Memory B cell (primary cell): ENCODE results near the gene SCFD2.

Source experiments
- ATAC-seq: fragments of 150-1000 bp; cut with Tn5 transposase; 2 replicates; pipeline ENCODE4 v1.10.0; 2021; ENCODE audit warnings: low read depth, mild to moderate bottlenecking, moderate library complexity
- DNase-seq, 2 donors: peaks; one replicate each; pipeline ENCODE4 v3.0.0; 2022; ENCODE audit warnings: low spot score in 2 of 2
- H3K27ac Mint-ChIP-seq: one replicate; pipeline ENCODE4 v1.8.0; 2022; ENCODE audit warnings: mild to moderate bottlenecking, moderate library complexity, mixed read lengths
- H3K27me3 Mint-ChIP-seq: one replicate; pipeline ENCODE4 v1.8.0; 2022; ENCODE audit warnings: mixed read lengths
- H3K36me3 Mint-ChIP-seq: one replicate; pipeline ENCODE4 v1.8.0; 2022; ENCODE audit warnings: mild to moderate bottlenecking, mixed read lengths
- H3K4me1 Mint-ChIP-seq: one replicate; pipeline ENCODE4 v1.8.0; 2022; ENCODE audit warnings: mixed read lengths
- H3K4me3 Mint-ChIP-seq: one replicate; pipeline ENCODE4 v1.8.0; 2022; ENCODE audit warnings: mild to moderate bottlenecking, moderate library complexity, mixed read lengths
- H3K9me3 Mint-ChIP-seq: one replicate; pipeline ENCODE4 v1.8.0; 2022; ENCODE audit warnings: mixed read lengths

Gene SCFD2

GRCh38 chr4:52877694-52878093 lies 488.2 kb downstream of the SCFD2 start:
- H3K27ac Mint-ChIP-seq = no peak overlapping the region
- DNase-seq = no peak
- H3K4me1 Mint-ChIP-seq = no peaks in the 10 kb centered on the region
- no peak for ATAC-seq
- no peaks in the 10 kb centered on the region for H3K9me3 Mint-ChIP-seq
- H3K4me3 Mint-ChIP-seq = no peak overlapping the region
- H3K27me3 Mint-ChIP-seq = no peaks in the 10 kb centered on the region
- H3K36me3 Mint-ChIP-seq = peaks cover 19% of the 10 kb centered on the region

GRCh38 chr4:52877036-52877435 lies 488.8 kb downstream of the SCFD2 start:
- ATAC-seq (no peak), DNase-seq (no peak)
- no peaks in the 10 kb centered on the region for H3K4me1 Mint-ChIP-seq
- H3K27ac Mint-ChIP-seq = no peak overlapping the region
- H3K27me3 Mint-ChIP-seq = no peaks in the 10 kb centered on the region
- H3K36me3 Mint-ChIP-seq = peaks cover 21% of the 10 kb centered on the region
- no peaks in the 10 kb centered on the region for H3K9me3 Mint-ChIP-seq
- no peak overlapping the region for H3K4me3 Mint-ChIP-seq

GRCh38 chr4:52876069-52876468 lies 489.8 kb downstream of the SCFD2 start:
- Mint-ChIP-seq H3K36me3 (peaks cover 17% of the 10 kb centered on the region), H3K27ac (no peak overlapping the region), H3K4me3 (no peak overlapping the region), H3K4me1 (no peaks in the 10 kb centered on the region), H3K9me3 (no peaks in the 10 kb centered on the region), H3K27me3 (no peaks in the 10 kb centered on the region)
- ATAC-seq (no peak), DNase-seq (no peak)

GRCh38 chr4:52874948-52875347 lies 490.9 kb downstream of the SCFD2 start:
- Mint-ChIP-seq H3K27me3 (no peaks in the 10 kb centered on the region), H3K36me3 (peaks cover 22% of the 10 kb centered on the region)

GRCh38 chr4:52873861-52874343 lies 492.0 kb downstream of the SCFD2 start:
- Mint-ChIP-seq H3K27ac (no peak overlapping the region), H3K27me3 (no peaks in the 10 kb centered on the region), H3K9me3 (no peaks in the 10 kb centered on the region), H3K4me3 (no peak overlapping the region), H3K36me3 (peaks cover 22% of the 10 kb centered on the region), H3K4me1 (no peaks in the 10 kb centered on the region)
- no peak for ATAC-seq
- DNase-seq = no peak

More at GRCh38 chr4:52874948-52875347, 490.9 kb downstream of the SCFD2 start:
- Mint-ChIP-seq H3K27ac (no peak overlapping the region), H3K4me3 (no peak overlapping the region), H3K9me3 (no peaks in the 10 kb centered on the region), H3K4me1 (no peaks in the 10 kb centered on the region)
- no peak for DNase-seq
- ATAC-seq = no peak

GRCh38 chr4:52873191-52873590 lies 492.7 kb downstream of the SCFD2 start:
- Mint-ChIP-seq H3K27me3 (no peaks in the 10 kb centered on the region), H3K9me3 (no peaks in the 10 kb centered on the region), H3K4me3 (no peak overlapping the region), H3K36me3 (peaks cover 22% of the 10 kb centered on the region), H3K27ac (no peak overlapping the region), H3K4me1 (no peaks in the 10 kb centered on the region)
- no peak for ATAC-seq
- no peak for DNase-seq

GRCh38 chr4:52870225-52870624 lies 495.6 kb downstream of the SCFD2 start:
- no peak overlapping the region for H3K27ac Mint-ChIP-seq
- no peaks in the 10 kb centered on the region for H3K27me3 Mint-ChIP-seq
- no peaks in the 10 kb centered on the region for H3K4me1 Mint-ChIP-seq
- no peak overlapping the region for H3K4me3 Mint-ChIP-seq
- H3K9me3 Mint-ChIP-seq = no peaks in the 10 kb centered on the region
- ATAC-seq = no peak
- H3K36me3 Mint-ChIP-seq = peaks cover 22% of the 10 kb centered on the region
- DNase-seq = no peak

- no peak overlapping the region for H3K4me3 Mint-ChIP-seq
- H3K36me3 Mint-ChIP-seq = peaks cover 22% of the 10 kb centered on the region
- no peak overlapping the region for H3K27ac Mint-ChIP-seq
- ATAC-seq (no peak), DNase-seq (no peak)
- H3K27me3 Mint-ChIP-seq = no peaks in the 10 kb centered on the region
- no peaks in the 10 kb centered on the region for H3K9me3 Mint-ChIP-seq
- no peaks in the 10 kb centered on the region for H3K4me1 Mint-ChIP-seq
Measured at GRCh38 chr4:52869656-52870055, 496.2 kb downstream of the SCFD2 start.

GRCh38 chr4:52869196-52869595 lies 496.7 kb downstream of the SCFD2 start:
- ATAC-seq = no peak
- no peak for DNase-seq
- Mint-ChIP-seq H3K4me3 (no peak overlapping the region), H3K27me3 (no peaks in the 10 kb centered on the region), H3K36me3 (peaks cover 22% of the 10 kb centered on the region), H3K9me3 (no peaks in the 10 kb centered on the region), H3K4me1 (no peaks in the 10 kb centered on the region), H3K27ac (no peak overlapping the region)

GRCh38 chr4:52868133-52868532 lies 497.7 kb downstream of the SCFD2 start:
- H3K4me1 Mint-ChIP-seq = no peaks in the 10 kb centered on the region
- no peak overlapping the region for H3K27ac Mint-ChIP-seq
- peaks cover 4% of the 10 kb centered on the region for H3K27me3 Mint-ChIP-seq
- H3K36me3 Mint-ChIP-seq = peaks cover 15% of the 10 kb centered on the region
- no peak overlapping the region for H3K4me3 Mint-ChIP-seq
- ATAC-seq (no peak), DNase-seq (no peak)
- H3K9me3 Mint-ChIP-seq = no peaks in the 10 kb centered on the region

GRCh38 chr4:52867163-52867562 lies 498.7 kb downstream of the SCFD2 start:
- Mint-ChIP-seq H3K9me3 (no peaks in the 10 kb centered on the region), H3K4me1 (no peaks in the 10 kb centered on the region), H3K36me3 (peaks cover 10% of the 10 kb centered on the region), H3K4me3 (no peak overlapping the region), H3K27ac (no peak overlapping the region), H3K27me3 (peaks cover 4% of the 10 kb centered on the region)
- ATAC-seq (no peak), DNase-seq (no peak)

- H3K4me1 Mint-ChIP-seq = no peaks in the 10 kb centered on the region
- H3K36me3 Mint-ChIP-seq = peaks cover 10% of the 10 kb centered on the region
- no peak overlapping the region for H3K4me3 Mint-ChIP-seq
- no peaks in the 10 kb centered on the region for H3K9me3 Mint-ChIP-seq
- no peak overlapping the region for H3K27ac Mint-ChIP-seq
- ATAC-seq (no peak), DNase-seq (no peak)
- peaks cover 4% of the 10 kb centered on the region for H3K27me3 Mint-ChIP-seq
Measured at GRCh38 chr4:52866734-52867133, 499.1 kb downstream of the SCFD2 start.

- Mint-ChIP-seq H3K36me3 (no peaks in the 10 kb centered on the region), H3K27ac (no peak overlapping the region), H3K9me3 (no peaks in the 10 kb centered on the region), H3K4me1 (peaks cover 4% of the 10 kb centered on the region), H3K4me3 (no peak overlapping the region), H3K27me3 (peaks cover 13% of the 10 kb centered on the region)
- DNase-seq = no peak
- ATAC-seq = no peak
Measured at GRCh38 chr4:52865300-52865699, 500.6 kb downstream of the SCFD2 start.

- H3K9me3 Mint-ChIP-seq = no peaks in the 10 kb centered on the region
- no peak overlapping the region for H3K27ac Mint-ChIP-seq
- no peak overlapping the region for H3K4me3 Mint-ChIP-seq
- H3K27me3 Mint-ChIP-seq = peaks cover 13% of the 10 kb centered on the region
- no peak for DNase-seq
- peaks cover 4% of the 10 kb centered on the region for H3K4me1 Mint-ChIP-seq
- H3K36me3 Mint-ChIP-seq = no peaks in the 10 kb centered on the region
- no peak for ATAC-seq
Measured at GRCh38 chr4:52864793-52865192, 501.1 kb downstream of the SCFD2 start.

GRCh38 chr4:52863324-52863723 lies 502.5 kb downstream of the SCFD2 start:
- ATAC-seq = no peak
- Mint-ChIP-seq H3K27ac (no peak overlapping the region), H3K36me3 (peaks cover 4% of the 10 kb centered on the region), H3K27me3 (peaks cover 17% of the 10 kb centered on the region), H3K4me1 (peaks cover 4% of the 10 kb centered on the region), H3K9me3 (peaks cover 3% of the 10 kb centered on the region), H3K4me3 (no peak overlapping the region)
- no peak for DNase-seq
